Mesendoderm (in vitro differentiated cells): ENCODE measurements around the gene MARCHF10.
A peak's percentile ranks its signal among the peaks of the same experiment; 100 is the strongest.

Source experiments
- DNase-seq: peaks from one replicate; pipeline ENCODE4 v3.0.0; 2013
- H2AK5ac ChIP-seq: 2 replicates; pipeline ENCODE4 v1.6.1; 2013; ENCODE audit warnings: low read length, inconsistent platforms
- H2BK120ac ChIP-seq: 2 replicates; pipeline ENCODE4 v1.6.1; 2013; ENCODE audit warnings: low read depth, mild to moderate bottlenecking, low read length, moderate library complexity, mixed read lengths
- H2BK15ac ChIP-seq: replicated peaks from 2 replicates; pipeline ENCODE4 v1.6.1; 2013; ENCODE audit warnings: low read depth, mild to moderate bottlenecking, moderate library complexity
- H2BK5ac ChIP-seq: 2 replicates; pipeline ENCODE4 v1.6.1; 2013; ENCODE audit warnings: low read length, inconsistent platforms
- H3K18ac ChIP-seq: 2 replicates; pipeline ENCODE4 v1.6.1; 2013; ENCODE audit warnings: mild to moderate bottlenecking, low read length, mixed read lengths
- H3K23ac ChIP-seq: one replicate; pipeline ENCODE4 v1.6.1; 2013; ENCODE audit warnings: low read length
- H3K27ac ChIP-seq: 2 replicates; pipeline ENCODE4 v1.5.1; 2013; ENCODE audit warnings: low read depth, mild to moderate bottlenecking, inconsistent platforms, low read length, moderate library complexity
- H3K27me3 ChIP-seq: 2 replicates; pipeline ENCODE4 v1.6.1; 2013; ENCODE audit warnings: low read length, control low read depth, mild to moderate bottlenecking, inconsistent platforms; ENCODE audit not compliant: insufficient read depth, poor library complexity
- H3K36me3 ChIP-seq: 2 replicates; pipeline ENCODE4 v1.6.1; 2013; ENCODE audit warnings: low read length, inconsistent platforms; ENCODE audit not compliant: control insufficient read depth, insufficient read depth
- H3K4ac ChIP-seq: one replicate; pipeline ENCODE4 v1.6.1; 2013; ENCODE audit warnings: low read depth, mild to moderate bottlenecking, low read length, moderate library complexity
- H3K4me1 ChIP-seq: 2 replicates; pipeline ENCODE4 v1.6.1; 2013; ENCODE audit warnings: low read depth, low read length, inconsistent platforms; ENCODE audit not compliant: control insufficient read depth
- H3K4me2 ChIP-seq: 2 replicates; pipeline ENCODE4 v1.6.1; 2013; ENCODE audit warnings: low read length
- H3K4me3 ChIP-seq: 2 replicates; pipeline ENCODE4 v1.5.1; 2013; ENCODE audit warnings: mild to moderate bottlenecking, low read length
- H3K56ac ChIP-seq: one replicate; pipeline ENCODE4 v1.6.1; 2013; ENCODE audit warnings: low read length
- H3K79me1 ChIP-seq: 2 replicates; pipeline ENCODE4 v1.6.1; 2013; ENCODE audit warnings: low read length, inconsistent platforms
- H3K79me2 ChIP-seq: 2 replicates; pipeline ENCODE4 v1.6.1; 2013; ENCODE audit warnings: mild to moderate bottlenecking, low read length; ENCODE audit not compliant: control insufficient read depth, insufficient read depth
- H3K9ac ChIP-seq: 2 replicates; pipeline ENCODE4 v1.6.1; 2013; ENCODE audit warnings: low read length, inconsistent platforms
- H4K5ac ChIP-seq: one replicate; pipeline ENCODE4 v1.6.1; 2013; ENCODE audit warnings: low read length
- H4K8ac ChIP-seq: one replicate; pipeline ENCODE4 v1.6.1; 2013; ENCODE audit warnings: low read depth, mild to moderate bottlenecking, control low read depth, low read length, moderate library complexity
- WGBS: extraction: QIAGEN DNeasy Blood & Tissue Kit; methylation state at CpG from one replicate; pipeline ENCODE4 v1.1.7; 2013; ENCODE audit warnings: low lambda C conversion rate, missing lambda C conversion rate; ENCODE audit not compliant: insufficient coverage; ENCODE audit errors: extremely low coverage; 5-methylcytosine and 5-hydroxymethylcytosine counted together

Gene MARCHF10

GRCh38 chr17:62657145-62657665 is 150.9 kb downstream of the MARCHF10 start:
- H3K56ac ChIP-seq: no peak overlapping the region
- H2BK120ac ChIP-seq: no peak overlapping the region
- no peaks in the 10 kb centered on the region for H3K79me2 ChIP-seq
- no peaks in the 10 kb centered on the region for H3K27me3 ChIP-seq
- H2BK15ac ChIP-seq: no peak overlapping the region
- H3K4me3 ChIP-seq: no peak overlapping the region
- no peak overlapping the region for H3K9ac ChIP-seq
- no peak overlapping the region for H2BK5ac ChIP-seq
- H4K8ac ChIP-seq: no peak overlapping the region
- no peak overlapping the region for H3K4me2 ChIP-seq
- no peak overlapping the region for H3K18ac ChIP-seq
- peaks cover 4% of the 10 kb centered on the region for H3K79me1 ChIP-seq
- H3K4me1 ChIP-seq: peaks cover 9% of the 10 kb centered on the region
- peaks cover 1% of the 10 kb centered on the region for H3K36me3 ChIP-seq
- peak; percentile 34 for DNase-seq
- WGBS: no CpG with 5 or more reads among the region's 3 CpGs
- no peak overlapping the region for H4K5ac ChIP-seq
- no peak overlapping the region for H3K4ac ChIP-seq
- no peak overlapping the region for H3K23ac ChIP-seq
- H3K27ac ChIP-seq: no peak overlapping the region
- H2AK5ac ChIP-seq: no peak overlapping the region

GRCh38 chr17:62656446-62656845 is 151.7 kb downstream of the MARCHF10 start:
- no peak overlapping the region for H3K4ac ChIP-seq
- no peak overlapping the region for H3K4me2 ChIP-seq
- H2AK5ac ChIP-seq: no peak overlapping the region
- H3K79me2 ChIP-seq: no peaks in the 10 kb centered on the region
- peaks cover 9% of the 10 kb centered on the region for H3K4me1 ChIP-seq
- no CpG with 5 or more reads among the region's 1 CpG for WGBS
- H4K8ac ChIP-seq: no peak overlapping the region
- no peak overlapping the region for H2BK120ac ChIP-seq
- H3K9ac ChIP-seq: no peak overlapping the region
- peaks cover 1% of the 10 kb centered on the region for H3K36me3 ChIP-seq
- H3K27ac ChIP-seq: no peak overlapping the region
- no peaks in the 10 kb centered on the region for H3K27me3 ChIP-seq
- H3K4me3 ChIP-seq: no peak overlapping the region
- no peak overlapping the region for H4K5ac ChIP-seq
- no peak overlapping the region for H2BK5ac ChIP-seq
- H3K23ac ChIP-seq: no peak overlapping the region
- H2BK15ac ChIP-seq: no peak overlapping the region
- no peak overlapping the region for H3K56ac ChIP-seq
- peak; percentile 49 for DNase-seq
- H3K79me1 ChIP-seq: peaks cover 4% of the 10 kb centered on the region
- H3K18ac ChIP-seq: no peak overlapping the region

GRCh38 chr17:62655656-62656055 is 152.5 kb downstream of the MARCHF10 start:
- Histone ChIP-seq H2BK5ac (no peak overlapping the region), H3K4ac (no peak overlapping the region), H3K4me1 (peaks cover 9% of the 10 kb centered on the region), H3K36me3 (peaks cover 1% of the 10 kb centered on the region), H2BK15ac (no peak overlapping the region), H2BK120ac (no peak overlapping the region), H3K27me3 (no peaks in the 10 kb centered on the region), H3K4me3 (no peak overlapping the region), H4K5ac (no peak overlapping the region), H3K79me1 (peaks cover 4% of the 10 kb centered on the region), H3K4me2 (no peak overlapping the region), H3K18ac (no peak overlapping the region), H3K23ac (no peak overlapping the region), H3K56ac (no peak overlapping the region), H4K8ac (no peak overlapping the region), H3K27ac (no peak overlapping the region), H3K9ac (no peak overlapping the region), H3K79me2 (no peaks in the 10 kb centered on the region), H2AK5ac (no peak overlapping the region)
- WGBS: no CpG with 5 or more reads among the region's 6 CpGs
- no peak for DNase-seq

GRCh38 chr17:62653826-62654761 is 154.0 kb downstream of the MARCHF10 start:
- Histone ChIP-seq H3K79me2 (peaks cover 2% of the 10 kb centered on the region), H3K18ac (peak overlapping the region; percentile 6), H3K23ac (no peak overlapping the region), H3K36me3 (peaks cover 1% of the 10 kb centered on the region), H4K8ac (no peak overlapping the region), H2BK15ac (no peak overlapping the region), H3K4ac (peak overlapping the region; percentile 21), H4K5ac (no peak overlapping the region), H3K4me2 (no peak overlapping the region), H3K79me1 (peaks cover 6% of the 10 kb centered on the region), H3K56ac (peak overlapping the region; percentile 85), H2BK5ac (peak overlapping the region; percentile 56), H3K9ac (peak overlapping the region; percentile 11), H2BK120ac (no peak overlapping the region), H3K27ac (peak overlapping the region; percentile 65), H3K4me3 (no peak overlapping the region), H2AK5ac (no peak overlapping the region), H3K4me1 (peaks cover 9% of the 10 kb centered on the region), H3K27me3 (no peaks in the 10 kb centered on the region)
- DNase-seq: peak; percentile 71
- no CpG with 5 or more reads among the region's 19 CpGs for WGBS

GRCh38 chr17:62653002-62653825 is 154.9 kb downstream of the MARCHF10 start:
- peaks cover 6% of the 10 kb centered on the region for H3K79me1 ChIP-seq
- H3K9ac ChIP-seq: peak overlapping the region; percentile 82
- H2AK5ac ChIP-seq: peak overlapping the region; percentile 69
- peak overlapping the region; percentile 69 for H2BK5ac ChIP-seq
- H3K4me3 ChIP-seq: peak overlapping the region; percentile 27
- peaks cover 2% of the 10 kb centered on the region for H3K79me2 ChIP-seq
- no CpG with 5 or more reads among the region's 30 CpGs for WGBS
- H3K18ac ChIP-seq: peak overlapping the region; percentile 95
- H3K36me3 ChIP-seq: peaks cover 1% of the 10 kb centered on the region
- peak overlapping the region; percentile 94 for H3K4ac ChIP-seq
- H4K8ac ChIP-seq: peak overlapping the region; percentile 78
- H3K56ac ChIP-seq: peak overlapping the region; percentile 85
- H2BK120ac ChIP-seq: peak overlapping the region; percentile 17
- DNase-seq: peak; percentile 99
- peak overlapping the region; percentile 20 for H3K23ac ChIP-seq
- no peaks in the 10 kb centered on the region for H3K27me3 ChIP-seq
- H4K5ac ChIP-seq: no peak overlapping the region
- H2BK15ac ChIP-seq: peak overlapping the region; percentile 15
- peaks cover 9% of the 10 kb centered on the region for H3K4me1 ChIP-seq
- peak overlapping the region; percentile 99 for H3K27ac ChIP-seq
- peak overlapping the region; percentile 73 for H3K4me2 ChIP-seq
